IPS-18c (cell line): ENCODE measurements around the gene COL4A6.

Experiments used
- H3K4me3 ChIP-seq: 2 replicates; pipeline ENCODE4 v1.7.0; 2013; ENCODE audit warnings: low read depth, mild to moderate bottlenecking, low read length, moderate library complexity; ENCODE audit not compliant: insufficient read depth
- H3K9me3 ChIP-seq: one replicate; pipeline ENCODE4 v1.6.1; 2013; ENCODE audit warnings: mild to moderate bottlenecking, low read length, moderate library complexity; ENCODE audit not compliant: control insufficient read depth, insufficient read depth

COL4A6 gene

GRCh38 chrX:108359806-108360602 is 78.2 kb downstream of the COL4A6 start:
- H3K9me3 ChIP-seq = no peaks in the 10 kb centered on the region
- no peak overlapping the region for H3K4me3 ChIP-seq

- Histone ChIP-seq H3K4me3 (no peak overlapping the region), H3K9me3 (no peaks in the 10 kb centered on the region)
Measured at GRCh38 chrX:108353452-108353851, 84.8 kb downstream of the COL4A6 start.

- Histone ChIP-seq H3K9me3 (no peaks in the 10 kb centered on the region), H3K4me3 (no peak overlapping the region)
Measured at GRCh38 chrX:108349210-108349609, 89.0 kb downstream of the COL4A6 start.

GRCh38 chrX:108348525-108348924 is 89.7 kb downstream of the COL4A6 start:
- Histone ChIP-seq H3K9me3 (no peaks in the 10 kb centered on the region), H3K4me3 (no peak overlapping the region)

- no peaks in the 10 kb centered on the region for H3K9me3 ChIP-seq
- no peak overlapping the region for H3K4me3 ChIP-seq
Measured at GRCh38 chrX:108347800-108348199, 90.4 kb downstream of the COL4A6 start.

GRCh38 chrX:108344216-108344615 is 94.0 kb downstream of the COL4A6 start:
- Histone ChIP-seq H3K4me3 (no peak overlapping the region), H3K9me3 (no peaks in the 10 kb centered on the region)

- Histone ChIP-seq H3K4me3 (no peak overlapping the region), H3K9me3 (no peaks in the 10 kb centered on the region)
Measured at GRCh38 chrX:108341947-108342346, 96.3 kb downstream of the COL4A6 start.

GRCh38 chrX:108332281-108332680 is 105.9 kb downstream of the COL4A6 start:
- H3K9me3 ChIP-seq = no peaks in the 10 kb centered on the region

GRCh38 chrX:108331126-108331909 is 106.9 kb downstream of the COL4A6 start:
- Histone ChIP-seq H3K4me3 (no peak overlapping the region), H3K9me3 (no peaks in the 10 kb centered on the region)

More at GRCh38 chrX:108332281-108332680, 105.9 kb downstream of the COL4A6 start:
- no peak overlapping the region for H3K4me3 ChIP-seq

GRCh38 chrX:108323751-108324150 is 114.5 kb downstream of the COL4A6 start:
- no peak overlapping the region for H3K4me3 ChIP-seq

GRCh38 chrX:108322234-108322633 is 116.0 kb downstream of the COL4A6 start:
- H3K4me3 ChIP-seq = no peak overlapping the region
- no peaks in the 10 kb centered on the region for H3K9me3 ChIP-seq

More at GRCh38 chrX:108323751-108324150, 114.5 kb downstream of the COL4A6 start:
- no peaks in the 10 kb centered on the region for H3K9me3 ChIP-seq

- Histone ChIP-seq H3K4me3 (no peak overlapping the region), H3K9me3 (no peaks in the 10 kb centered on the region)
Measured at GRCh38 chrX:108316456-108316855, 121.8 kb downstream of the COL4A6 start.

- no peaks in the 10 kb centered on the region for H3K9me3 ChIP-seq
- no peak overlapping the region for H3K4me3 ChIP-seq
Measured at GRCh38 chrX:108313669-108314068, 124.6 kb downstream of the COL4A6 start.

- no peak overlapping the region for H3K4me3 ChIP-seq
- H3K9me3 ChIP-seq = no peaks in the 10 kb centered on the region
Measured at GRCh38 chrX:108312957-108313356, 125.3 kb downstream of the COL4A6 start.

GRCh38 chrX:108312011-108312410 is 126.2 kb downstream of the COL4A6 start:
- Histone ChIP-seq H3K4me3 (no peak overlapping the region), H3K9me3 (no peaks in the 10 kb centered on the region)

GRCh38 chrX:108310506-108310905 is 127.7 kb downstream of the COL4A6 start:
- no peak overlapping the region for H3K4me3 ChIP-seq
- H3K9me3 ChIP-seq = no peaks in the 10 kb centered on the region

- Histone ChIP-seq H3K4me3 (no peak overlapping the region), H3K9me3 (no peaks in the 10 kb centered on the region)
Measured at GRCh38 chrX:108309144-108309543, 129.1 kb downstream of the COL4A6 start.
